Peyer's patch (tissue), 4 donors: ENCODE results near the gene ZNF302.

Source experiments
- POLR2A ChIP-seq, 2 donors: fragments of 450-650 bp; IDR thresholded peaks; one replicate each; pipeline ENCODE4 v1.5.1; 2017; ENCODE audit warnings: antibody characterized with exemption in 2 of 2, mild to moderate bottlenecking in 2 of 2, moderate library complexity in 2 of 2
- TF ChIP-seq, protein P1 (sequence below), 6 experiments: fragments of 450-650 bp in 4 of 6; fragments of 200-600 bp in 2 of 6; sonication (generic) in 1 of 6; IDR thresholded peaks; one replicate each; pipeline ENCODE4 v1.5.1; 2017 to 2019; ENCODE audit warnings: antibody characterized with exemption in 6 of 6, mild to moderate bottlenecking in 3 of 6, moderate library complexity in 1 of 6

DNA sequence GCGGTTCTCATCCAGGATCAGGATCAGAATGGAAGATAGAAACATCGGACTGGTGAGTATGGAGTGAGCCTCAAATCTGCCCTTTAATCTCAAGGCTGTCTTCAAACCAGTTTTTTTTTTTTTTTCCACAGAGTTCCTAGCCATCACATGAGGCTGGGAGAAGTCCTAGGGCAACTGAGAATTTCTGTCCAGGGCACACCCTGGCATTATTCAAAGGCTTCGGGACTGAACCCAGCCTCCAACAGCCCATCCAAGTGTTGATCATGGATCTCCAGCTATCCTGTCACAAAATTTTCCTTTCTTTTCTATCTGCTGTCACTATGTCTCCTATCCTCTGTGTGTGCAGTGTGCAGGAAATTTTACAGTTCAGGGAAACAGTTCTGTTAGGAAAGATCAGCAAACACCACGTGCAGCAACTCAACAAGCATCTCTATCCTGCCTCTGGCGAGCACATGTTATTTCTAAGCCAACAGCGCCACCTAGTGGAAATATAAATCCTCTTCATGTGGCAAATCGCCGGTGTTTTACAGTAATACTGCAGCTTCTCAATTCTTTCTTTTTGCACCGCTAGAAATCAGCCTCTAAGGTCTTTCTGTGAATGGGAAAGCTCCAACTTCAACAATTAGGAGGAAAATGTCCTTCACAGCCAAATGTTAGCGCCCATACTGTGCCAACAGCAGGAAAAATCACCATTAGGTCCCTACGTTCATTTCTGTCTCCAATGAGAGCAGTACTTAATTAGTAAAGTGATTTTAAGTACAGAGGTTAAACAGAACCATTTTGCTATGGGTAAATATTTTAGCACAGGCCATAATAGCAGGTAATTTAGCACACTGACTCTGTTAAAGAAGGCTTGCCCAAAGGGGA, 35.1 kb downstream of the ZNF302 start:
- TF ChIP-seq, protein P1, sequence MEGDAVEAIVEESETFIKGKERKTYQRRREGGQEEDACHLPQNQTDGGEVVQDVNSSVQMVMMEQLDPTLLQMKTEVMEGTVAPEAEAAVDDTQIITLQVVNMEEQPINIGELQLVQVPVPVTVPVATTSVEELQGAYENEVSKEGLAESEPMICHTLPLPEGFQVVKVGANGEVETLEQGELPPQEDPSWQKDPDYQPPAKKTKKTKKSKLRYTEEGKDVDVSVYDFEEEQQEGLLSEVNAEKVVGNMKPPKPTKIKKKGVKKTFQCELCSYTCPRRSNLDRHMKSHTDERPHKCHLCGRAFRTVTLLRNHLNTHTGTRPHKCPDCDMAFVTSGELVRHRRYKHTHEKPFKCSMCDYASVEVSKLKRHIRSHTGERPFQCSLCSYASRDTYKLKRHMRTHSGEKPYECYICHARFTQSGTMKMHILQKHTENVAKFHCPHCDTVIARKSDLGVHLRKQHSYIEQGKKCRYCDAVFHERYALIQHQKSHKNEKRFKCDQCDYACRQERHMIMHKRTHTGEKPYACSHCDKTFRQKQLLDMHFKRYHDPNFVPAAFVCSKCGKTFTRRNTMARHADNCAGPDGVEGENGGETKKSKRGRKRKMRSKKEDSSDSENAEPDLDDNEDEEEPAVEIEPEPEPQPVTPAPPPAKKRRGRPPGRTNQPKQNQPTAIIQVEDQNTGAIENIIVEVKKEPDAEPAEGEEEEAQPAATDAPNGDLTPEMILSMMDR (IDR thresholded peaks at IDR 0.05), result peak; percentile 67 to 93 (median 83)
- no peak for TF ChIP-seq POLR2A (IDR thresholded peaks at IDR 0.05)
